ENCODE results near the gene CRLF1.

The CRLF1 gene

DNA sequence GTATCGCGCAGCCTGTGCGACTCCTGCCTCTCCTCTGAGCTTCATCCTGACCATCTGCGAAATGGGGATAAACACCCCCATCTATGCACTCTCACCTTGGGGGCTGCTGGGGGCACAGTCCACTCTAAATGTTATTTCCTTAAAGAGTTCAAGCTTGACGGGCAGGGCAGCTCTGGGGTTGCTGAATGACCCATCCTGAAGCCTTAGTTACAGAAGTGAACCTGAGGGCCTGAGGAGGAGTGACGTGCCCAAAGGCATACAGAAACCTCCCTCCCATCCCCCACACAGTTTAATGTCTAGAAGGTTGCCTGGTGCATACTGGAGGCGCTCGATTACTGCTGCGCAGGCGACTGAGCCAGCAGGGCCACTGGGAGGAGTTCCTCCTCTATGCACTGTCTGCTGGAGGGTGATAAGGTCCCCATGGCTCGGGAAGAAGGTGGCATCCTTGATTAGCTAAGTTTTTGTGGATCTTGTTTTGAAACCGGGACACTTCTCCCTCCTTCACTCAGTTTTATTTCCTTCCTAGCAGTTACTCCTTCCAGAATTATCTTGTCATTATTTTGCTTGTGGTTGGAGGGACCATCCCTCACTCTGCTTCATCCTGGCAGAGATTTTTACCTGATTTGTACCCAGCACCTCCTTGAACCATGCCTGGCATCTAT is 62.7 kb downstream of the CRLF1 start:
- DNase-seq: peak; percentile 75

All from fibroblast of skin of back (primary cell).